Astrocyte (in vitro differentiated cells and primary cell): ENCODE data around the gene TEKT3.

ENCODE experiments used
- CTCF ChIP-seq: IDR thresholded peaks from 2 replicates; pipeline ENCODE4 v1.5.1; 2011; ENCODE audit warnings: low read depth, mild to moderate bottlenecking, inconsistent platforms, low read length, moderate library complexity; ENCODE audit not compliant: insufficient read depth
- EZH2 ChIP-seq: IDR thresholded peaks from 2 replicates; pipeline ENCODE4 v1.6.1; 2012; ENCODE audit warnings: mild to moderate bottlenecking, low read length, inconsistent platforms; ENCODE audit not compliant: insufficient read depth

DNA sequence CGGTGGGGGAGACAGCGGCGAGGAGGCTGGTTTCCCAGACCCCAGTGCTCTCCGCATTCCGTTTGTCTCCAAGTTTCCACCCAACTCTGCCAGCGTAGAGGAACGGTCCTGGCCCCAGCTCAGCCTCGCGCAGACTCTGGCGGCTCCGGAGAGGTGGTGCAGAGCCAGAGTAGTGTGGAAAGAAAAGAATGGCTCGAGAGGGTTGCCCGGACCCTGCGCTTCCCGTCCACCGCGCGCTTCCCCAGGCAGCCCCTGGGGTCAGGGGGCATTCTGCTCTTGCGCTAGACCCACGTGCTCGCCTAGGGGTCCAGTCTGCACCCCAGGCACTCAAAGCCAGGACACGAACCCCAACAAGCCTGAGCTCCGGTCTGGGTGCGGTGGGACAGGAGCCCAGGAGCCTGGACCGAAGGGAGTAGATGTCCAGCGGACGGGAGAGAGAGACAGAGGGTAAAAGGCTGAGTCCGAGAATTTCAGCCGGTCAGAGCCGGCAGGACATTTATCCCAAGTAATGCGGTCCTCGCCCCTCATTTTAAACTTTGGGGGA is 80.1 kb downstream of the TEKT3 start:
- TF ChIP-seq CTCF (no peak), EZH2 (no peak)
